Activated naive CD4-positive, alpha-beta T cell (primary cell): Measurements from ENCODE around the gene CRPPA.
"Not testable (repeated sequence)": the region's sequence is repeated elsewhere in the genome, so short reads cannot be mapped to it uniquely, and the experiment has no call there.

Experiments
- DNase-seq, 4 experiments: peaks; one replicate each; lab custom pipeline; 2025; lab: John Stamatoyannopoulos, UW

Gene CRPPA

DNA sequence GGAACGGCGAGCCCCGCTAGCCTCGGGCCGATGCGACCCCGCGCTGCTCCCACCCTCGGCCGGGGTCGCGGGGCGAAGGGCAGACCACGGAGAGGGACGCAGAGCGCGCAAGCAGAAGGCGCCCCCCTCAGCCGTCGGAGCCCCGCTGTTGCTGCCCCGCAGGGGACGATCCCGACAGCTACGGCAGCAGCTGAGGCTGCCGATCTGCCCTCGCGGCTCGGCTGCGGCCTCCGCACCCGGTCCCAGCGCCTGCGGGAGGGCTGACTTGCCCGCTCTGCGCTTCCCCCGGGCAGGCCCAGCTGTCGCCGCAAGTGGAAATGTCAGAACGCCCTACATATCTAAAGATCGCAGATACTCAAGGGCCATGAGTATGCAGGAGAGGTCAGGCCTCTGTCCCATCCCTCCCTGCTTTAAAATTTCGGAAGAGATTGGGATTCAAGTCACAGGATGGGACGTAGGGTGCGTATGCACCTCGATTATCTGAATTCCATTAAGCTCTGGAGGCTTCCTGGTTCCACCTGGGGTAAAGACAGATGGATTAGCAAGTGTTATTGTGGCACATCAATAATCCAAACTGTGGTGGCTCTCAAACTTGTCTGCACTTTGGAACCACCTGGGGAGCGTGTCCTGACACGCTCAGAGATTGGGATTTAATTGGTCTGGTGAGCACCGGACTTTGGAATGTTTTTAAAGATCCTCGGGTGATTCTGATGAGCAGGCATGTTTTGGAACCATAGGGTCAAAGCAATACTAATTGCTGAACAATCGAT lies at the start of gene CRPPA:
Gene CRPPA (minus strand): TSS at position 206 of the 770 bp plus-strand sequence. CDS start 216 bp downstream, outside the sequence.
- DNase-seq: peak in 2 of 4 experiments; percentile 11 to 27

DNA sequence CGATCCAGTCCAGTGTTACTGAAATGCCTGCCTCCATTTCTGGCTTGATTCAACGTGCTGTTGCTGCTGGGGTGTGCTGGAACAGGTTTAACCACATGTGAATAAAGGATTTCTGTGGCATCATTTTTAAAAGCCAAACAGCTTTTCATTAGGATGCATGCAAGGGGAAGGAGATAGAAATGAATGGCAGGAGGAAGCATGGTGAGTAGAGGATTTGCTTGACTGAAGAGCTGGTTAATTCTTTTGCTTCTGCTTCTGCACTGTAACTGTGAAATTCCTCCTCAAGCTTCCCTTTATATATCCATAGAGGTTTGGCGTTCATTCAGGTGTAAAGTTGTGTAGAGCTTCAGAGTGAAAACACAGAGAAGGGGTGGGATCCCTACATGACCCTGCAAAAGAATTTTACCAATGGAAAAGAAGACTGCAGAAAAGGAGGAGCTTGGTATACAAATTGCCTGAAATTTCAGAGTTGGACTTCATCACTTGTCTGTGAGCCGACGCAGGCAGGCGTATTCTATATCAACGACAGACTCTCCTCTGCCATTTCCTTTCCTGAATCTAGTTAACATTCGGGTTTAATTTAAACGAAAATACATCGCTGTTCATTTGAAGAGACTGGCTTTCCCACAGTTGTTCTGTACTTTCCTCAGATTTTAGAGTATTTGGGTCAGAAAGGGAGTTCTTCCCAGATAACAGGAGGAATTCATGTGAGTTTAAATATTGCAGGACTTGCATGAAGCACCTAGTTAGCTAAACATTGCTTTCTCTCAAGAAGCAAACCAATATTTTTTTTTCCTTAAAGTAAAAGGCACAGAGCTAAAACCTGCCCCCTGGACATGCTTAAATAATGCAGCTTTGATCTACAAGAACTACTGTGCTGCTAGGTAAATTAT lies 44.4 kb upstream of the CRPPA start, which contains the start of gene SOSTDC1:
Gene SOSTDC1 (minus strand): TSS at position 270 of the 893 bp plus-strand sequence. CDS start 70 bp downstream, at position 200.
- no peak for DNase-seq

DNA sequence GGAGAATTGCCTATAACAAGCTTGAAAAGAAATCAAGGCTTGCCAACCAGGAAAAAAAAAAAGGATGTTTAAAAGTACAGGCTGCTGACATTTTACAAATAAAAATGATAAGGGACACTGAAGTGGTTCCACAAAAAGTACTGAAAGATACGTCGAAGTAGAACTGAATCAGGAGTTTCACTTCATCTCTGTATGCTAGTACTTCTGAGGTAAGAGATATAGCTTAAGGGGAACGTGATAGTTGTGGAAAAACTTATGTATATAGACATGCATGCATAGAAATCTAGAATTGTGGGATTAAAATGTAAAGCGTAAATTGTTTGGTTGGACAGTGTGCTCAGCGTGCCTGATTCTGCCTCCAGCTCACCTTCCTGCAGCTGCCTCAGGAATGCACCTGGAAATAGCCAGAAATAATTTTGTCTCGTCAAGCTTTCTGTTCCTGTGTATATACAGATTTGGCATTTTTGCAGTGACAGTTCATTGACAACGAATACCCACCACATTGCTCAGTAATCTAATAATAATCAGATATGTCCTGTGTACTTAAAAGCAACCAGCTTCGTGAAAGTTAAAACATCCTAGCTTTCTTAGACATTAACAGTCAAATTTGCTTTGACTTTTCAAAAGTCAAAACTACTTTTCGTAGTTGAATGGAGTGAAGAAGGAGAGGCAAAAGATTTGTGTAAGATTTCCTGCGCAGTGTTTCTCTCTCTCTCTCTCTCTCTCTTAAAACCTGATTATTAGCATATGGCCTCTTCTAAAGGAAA lies 42.8 kb upstream of the CRPPA start:
- no peak for DNase-seq

DNA sequence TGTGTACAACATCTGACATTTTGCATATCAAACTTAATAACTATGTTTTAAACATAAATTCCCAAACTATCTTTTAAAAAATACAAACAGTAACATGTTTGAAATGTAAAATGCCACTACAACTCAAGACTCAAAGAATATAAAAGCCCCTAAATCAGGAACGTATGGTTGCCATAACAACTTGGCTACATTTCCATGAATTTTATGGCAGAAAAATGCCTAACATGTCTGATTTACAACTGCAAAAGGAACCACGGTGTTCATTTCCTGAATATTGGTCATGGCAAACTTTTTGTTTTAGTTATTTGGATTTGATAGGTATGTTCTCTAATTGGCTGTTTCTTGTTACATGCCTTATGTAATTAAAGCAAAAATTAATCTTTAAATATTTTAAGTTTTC lies 42.2 kb upstream of the CRPPA start:
- DNase-seq: no peak

DNA sequence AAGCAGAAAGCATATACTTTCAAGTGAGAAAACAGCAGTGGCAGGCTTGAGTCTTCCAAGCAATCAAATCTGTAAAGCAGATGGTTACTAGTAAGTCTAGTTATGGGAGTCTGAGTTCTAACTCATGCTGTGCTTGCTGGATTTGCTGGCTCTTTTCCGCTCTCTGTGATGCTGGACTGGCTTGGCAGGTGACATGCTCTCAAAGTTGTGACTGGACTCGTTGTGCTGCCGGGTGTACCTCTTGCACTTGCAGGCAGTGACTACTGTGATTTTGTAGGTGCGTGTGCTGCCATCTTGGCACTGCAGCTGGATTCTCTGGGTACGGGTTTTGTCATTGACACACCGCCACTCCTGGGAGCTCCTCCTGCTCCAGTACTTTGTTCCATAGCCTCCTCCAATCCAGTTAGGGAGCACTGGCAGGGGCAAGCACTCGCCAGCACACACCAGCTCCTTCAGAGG lies 41.1 kb upstream of the CRPPA start:
- DNase-seq: no peak

DNA sequence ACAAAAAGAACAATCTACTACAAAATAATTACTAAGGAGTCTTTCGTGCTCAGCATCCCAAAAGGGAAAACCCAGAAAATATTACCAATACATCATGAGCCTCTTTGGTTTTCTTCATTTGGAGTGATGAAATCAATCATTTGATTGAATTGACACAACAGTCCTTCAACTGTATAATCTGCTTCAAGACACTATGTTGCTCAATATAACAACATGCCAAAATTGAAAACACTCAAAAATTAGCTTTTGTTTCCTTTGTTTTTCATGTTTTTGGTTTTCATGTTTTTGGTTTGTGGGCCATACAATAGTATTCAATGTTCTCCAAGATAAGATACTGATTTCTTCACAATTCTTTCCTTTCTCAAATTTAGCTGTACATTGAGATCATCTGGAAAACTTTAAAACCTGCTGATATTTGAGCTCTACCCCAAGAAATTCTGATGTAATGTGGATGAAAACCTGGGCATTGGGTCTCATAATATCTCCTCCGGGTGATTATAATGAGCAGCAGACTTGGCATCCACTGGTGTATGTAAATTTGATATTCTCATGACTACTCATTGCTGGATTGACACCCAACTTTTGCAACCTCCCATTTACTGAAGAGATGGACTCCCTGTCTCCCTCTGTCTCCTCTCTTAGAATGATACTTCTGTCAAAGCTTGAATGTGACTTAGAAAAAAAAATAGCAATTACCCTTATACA lies 39.6 kb upstream of the CRPPA start:
- no peak for DNase-seq

DNA sequence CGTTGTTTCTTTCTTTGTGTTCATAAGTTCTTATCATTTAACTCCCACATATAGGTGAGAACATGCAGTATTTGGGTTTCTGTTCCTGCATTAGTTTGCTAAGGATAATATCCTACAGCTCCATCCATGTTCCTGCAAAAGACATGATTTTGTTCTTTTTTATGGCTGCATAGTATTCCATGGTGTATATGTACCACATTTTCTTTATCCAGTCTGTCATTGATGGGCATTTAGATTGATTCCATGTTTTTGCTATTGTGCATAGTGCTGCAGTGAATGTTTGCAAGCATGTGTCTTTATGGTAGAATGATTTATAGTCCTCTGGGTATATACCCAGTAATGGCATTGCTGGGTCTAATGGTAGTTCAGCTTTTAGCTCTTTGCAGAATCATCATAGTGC lies 35.0 kb upstream of the CRPPA start:
- not testable (repeated sequence) for DNase-seq

DNA sequence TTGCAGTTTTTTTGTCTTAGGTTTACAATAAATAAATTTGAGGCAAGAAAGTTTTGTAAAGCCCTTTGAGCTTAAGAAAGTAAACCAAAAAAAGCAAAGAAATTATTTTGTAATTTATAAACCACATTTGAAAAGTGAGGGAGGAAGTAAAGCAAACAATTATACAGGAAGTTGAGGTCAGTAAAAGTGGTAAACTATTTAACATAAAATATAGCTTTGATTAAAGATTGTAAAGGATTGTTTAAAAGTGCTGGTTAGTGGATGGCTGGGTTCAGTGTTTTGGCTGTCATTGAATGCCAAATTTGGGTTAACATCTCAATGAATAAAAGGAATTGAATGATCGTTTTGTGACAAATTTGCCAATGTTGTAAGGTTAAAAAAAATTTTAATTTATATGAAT lies 34.3 kb upstream of the CRPPA start:
- DNase-seq: no peak

DNA sequence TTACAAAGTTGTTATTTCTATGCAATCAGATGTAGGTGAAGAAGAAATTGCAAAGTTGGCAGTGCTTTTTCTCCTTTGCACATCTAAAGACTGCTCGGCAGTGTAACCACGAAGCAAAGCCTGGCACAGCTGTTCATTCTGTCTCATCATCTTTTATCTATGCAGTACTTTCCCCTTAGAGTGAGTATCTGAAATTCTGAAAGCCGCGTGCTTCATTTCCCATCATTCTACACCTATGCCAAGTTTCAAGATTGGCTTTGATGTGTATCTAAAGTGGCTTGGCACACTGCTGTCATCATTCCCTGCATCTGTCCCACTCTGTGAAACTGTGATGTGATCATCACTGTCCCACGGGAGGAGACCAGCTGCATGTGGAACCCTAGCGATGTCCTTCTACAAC lies 29.0 kb upstream of the CRPPA start:
- no peak for DNase-seq

DNA sequence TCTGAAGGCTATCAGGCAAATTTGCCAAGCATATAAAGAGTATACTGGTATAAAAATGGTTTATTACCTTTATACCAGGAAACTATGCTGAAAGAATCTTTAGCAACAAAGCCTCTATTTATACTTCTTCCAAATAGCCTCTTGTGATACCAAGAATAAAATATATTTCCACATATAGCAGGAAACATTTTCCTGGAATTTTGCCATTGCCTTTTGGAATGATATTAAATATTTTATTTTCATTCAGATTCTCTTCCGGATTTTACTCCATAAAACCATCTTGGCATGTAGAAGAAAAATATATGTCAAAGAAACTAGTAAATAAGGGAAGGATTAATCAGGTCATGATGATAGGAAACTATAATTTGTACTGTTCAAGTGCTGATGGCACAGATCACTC lies 26.5 kb upstream of the CRPPA start:
- no peak for DNase-seq

DNA sequence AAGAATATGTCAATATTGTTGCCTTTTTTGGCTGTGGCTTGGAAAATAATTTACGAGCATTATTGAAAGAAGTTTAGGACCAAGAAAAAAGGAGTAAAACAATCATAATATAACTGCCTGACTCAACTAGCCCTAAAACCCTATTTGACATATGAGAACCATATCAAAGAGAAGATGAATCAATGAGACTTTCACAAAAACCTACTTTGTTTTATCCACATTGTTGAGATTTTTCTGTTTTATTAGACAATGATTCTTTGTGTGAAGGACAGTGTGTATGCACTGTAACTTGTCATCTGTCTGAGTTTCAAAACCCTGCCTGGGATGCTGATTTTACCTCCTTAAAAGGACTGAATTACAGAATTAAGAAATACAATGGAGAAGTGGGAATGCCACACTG lies 25.2 kb upstream of the CRPPA start:
- no peak for DNase-seq

DNA sequence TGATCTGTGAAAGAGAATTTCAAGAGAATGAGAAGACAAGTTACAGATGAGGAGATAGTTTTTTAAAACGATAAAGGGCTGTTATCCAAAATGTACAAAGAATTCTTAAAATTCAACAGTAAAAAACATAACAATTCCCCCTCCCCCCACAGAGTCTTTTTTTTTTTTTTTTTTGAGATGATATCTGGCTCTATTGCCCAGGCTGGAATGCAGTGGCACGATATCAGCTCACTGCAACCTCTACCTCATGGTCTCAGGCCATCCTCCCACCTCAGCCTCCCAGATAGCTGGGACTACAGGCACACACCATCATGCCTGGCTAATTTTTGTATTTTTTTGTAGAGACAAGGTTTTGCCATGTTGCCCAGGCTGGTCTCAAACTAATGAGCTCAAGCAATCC lies 22.5 kb upstream of the CRPPA start:
- not testable (repeated sequence) for DNase-seq

DNA sequence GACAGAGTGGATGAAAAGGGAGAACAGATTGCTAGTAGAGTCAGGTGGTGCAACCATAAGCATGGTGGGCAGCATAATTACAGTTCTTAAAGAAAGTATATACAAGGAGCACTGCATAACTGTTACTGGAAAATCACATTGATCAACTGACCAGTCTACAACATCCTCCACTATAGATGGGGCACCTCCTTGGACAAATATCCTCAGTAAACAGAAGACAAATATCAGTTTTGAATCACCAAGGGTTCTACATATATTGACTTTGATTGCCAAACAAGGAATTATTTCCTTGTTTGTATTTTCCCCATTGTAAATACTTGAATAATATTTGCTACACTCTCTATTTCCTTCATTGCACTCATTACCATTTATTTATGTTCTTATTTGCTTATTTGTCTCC lies 17.6 kb upstream of the CRPPA start:
- no peak for DNase-seq

DNA sequence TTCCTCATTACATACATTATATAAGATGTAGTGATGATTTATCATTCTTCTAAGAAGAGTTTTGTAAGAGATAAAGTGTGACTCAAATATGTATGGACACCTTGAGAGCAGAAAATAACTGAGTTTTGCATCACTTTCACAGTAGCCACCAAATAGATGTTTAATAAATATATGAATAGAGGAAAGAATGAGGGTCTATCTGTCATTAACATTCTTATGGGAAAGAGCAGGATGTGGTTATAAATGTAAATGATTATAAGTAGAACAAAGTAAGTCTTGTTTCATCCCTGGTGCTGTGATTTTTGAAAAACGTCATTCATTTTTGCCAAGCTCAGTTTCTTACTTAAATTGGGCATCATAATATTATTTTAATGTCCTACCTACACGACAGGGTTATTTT lies 15.0 kb upstream of the CRPPA start:
- no peak for DNase-seq

DNA sequence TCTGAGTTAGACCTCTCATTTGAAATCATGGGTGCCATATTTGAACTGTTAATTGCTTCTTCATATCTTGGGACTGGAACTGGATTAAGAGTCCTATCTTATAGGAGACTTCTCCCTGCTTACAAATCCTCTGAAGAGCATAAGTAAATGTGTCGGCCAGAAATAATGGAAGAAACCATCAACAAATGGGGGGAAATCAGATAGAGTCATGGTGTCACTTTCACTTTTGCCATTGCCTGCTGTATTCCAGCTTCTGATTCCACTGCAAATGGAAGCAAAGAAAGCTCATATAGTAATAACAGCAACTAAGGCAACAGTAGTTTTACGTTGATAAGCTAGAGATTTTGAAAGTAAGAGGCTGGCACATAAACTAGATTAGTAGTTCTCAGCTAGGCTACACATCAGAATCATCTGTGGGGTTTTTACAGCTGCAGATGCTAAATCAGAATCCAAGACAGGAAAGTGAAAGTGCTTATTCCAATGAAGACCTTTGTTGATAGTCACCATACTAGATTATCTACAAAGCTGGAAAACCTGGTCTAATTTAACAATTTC lies 12.3 kb upstream of the CRPPA start:
- DNase-seq: no peak

DNA sequence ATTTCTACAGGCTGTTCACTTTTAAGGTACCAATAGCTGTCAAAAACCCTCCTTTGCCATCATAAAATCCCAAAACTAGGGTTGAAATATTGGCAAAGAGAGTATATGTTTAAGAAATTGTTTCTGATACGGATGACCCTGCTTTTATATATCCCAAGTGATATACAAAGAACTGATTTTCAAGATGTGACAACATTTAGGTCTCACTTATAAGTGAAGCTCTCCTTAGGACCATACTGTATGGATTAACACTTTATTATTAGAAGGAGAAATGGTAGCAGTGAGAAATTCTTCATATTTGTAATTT lies 11.0 kb upstream of the CRPPA start:
- DNase-seq: no peak

DNA sequence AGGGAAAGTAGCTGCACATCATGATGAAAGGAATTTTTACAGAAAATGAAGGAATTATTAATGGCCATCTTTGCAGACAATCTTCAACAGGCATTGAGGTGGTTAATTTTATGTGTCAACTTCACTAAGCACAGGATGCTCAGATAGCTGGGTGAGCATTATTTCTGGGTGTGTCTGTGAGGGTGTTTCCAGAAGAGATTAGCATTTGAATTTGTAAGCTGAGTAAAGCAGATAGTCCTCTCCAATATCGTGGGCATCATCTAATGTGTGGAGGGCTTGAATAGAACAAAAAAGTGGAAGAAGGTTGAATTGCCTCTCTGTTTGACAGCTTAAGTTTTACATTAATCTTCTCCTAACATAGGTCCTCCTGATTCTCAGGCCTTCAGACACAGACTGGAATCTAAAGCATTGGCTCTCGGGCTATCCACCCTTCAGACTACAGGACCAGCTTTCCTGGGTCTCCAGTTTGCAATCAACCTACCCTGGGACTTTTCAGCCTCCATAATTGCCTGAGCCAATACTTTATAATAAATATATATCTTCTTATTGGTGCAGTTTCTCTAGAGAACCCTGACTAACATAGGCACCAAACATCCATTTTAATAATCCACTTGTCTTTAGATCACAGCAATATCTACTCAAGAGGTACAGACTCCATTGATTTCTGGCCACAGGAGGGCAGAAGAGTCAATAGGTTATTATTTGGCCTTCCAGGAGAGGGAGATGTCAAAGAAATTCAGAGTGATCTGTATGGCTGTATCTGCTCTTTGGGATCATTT lies 10.5 kb upstream of the CRPPA start:
- DNase-seq: no peak

DNA sequence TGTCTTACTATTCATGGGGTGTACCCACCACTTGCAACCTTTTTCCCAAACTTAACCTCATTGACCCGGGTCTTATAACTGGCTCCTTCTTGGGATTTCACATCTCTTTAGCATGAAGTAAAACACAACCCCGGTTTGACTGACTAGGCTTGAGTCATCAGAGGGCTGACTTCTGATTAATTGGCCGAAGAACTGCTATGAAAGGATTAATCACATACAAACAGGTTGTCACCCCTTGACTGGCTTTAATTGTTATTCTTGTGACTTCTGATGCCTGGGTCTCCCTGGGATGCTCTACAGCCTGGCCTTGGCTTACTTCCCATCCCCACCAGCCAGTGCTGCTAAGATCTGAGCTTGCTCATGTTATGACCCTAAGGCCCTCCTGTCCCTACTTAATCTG lies 8.8 kb upstream of the CRPPA start:
- no peak for DNase-seq

DNA sequence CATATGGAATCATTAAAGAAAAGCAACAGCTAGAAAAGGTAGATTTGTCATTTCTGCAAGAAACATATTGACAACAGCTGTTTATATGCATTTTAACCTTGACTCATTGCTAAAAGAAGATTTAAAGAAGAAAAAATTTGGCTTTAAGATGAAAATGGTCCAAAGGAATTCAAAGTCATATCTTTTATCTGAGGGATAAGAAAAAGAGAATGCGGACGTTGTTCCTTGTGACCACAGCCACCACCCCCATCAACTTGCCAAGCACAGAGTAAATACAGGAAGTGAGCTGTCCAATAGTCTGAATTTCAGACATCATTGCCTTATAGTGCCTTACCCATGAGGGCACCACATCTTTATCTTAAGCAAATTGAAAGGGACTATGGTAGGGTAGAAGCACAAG lies 7.3 kb upstream of the CRPPA start:
- no peak for DNase-seq

DNA sequence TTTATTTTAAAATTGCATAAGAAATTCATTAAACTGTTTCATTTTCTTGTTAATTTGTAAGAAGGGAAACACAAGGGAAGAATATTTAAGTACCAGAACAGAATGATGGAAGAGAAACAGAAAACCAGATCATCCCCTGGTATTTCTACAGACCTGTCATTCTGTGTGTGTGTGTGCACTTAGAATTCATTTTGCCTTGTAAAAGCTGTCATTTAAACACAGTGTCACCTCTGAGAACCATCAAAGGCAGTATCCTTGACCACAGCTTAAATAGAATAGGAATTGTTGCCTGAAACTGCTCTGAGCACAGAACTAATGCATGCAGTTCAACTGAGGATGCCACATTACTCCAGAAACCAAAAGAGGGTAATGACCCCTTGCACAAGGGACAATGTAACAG lies 6.8 kb upstream of the CRPPA start:
- DNase-seq: no peak

DNA sequence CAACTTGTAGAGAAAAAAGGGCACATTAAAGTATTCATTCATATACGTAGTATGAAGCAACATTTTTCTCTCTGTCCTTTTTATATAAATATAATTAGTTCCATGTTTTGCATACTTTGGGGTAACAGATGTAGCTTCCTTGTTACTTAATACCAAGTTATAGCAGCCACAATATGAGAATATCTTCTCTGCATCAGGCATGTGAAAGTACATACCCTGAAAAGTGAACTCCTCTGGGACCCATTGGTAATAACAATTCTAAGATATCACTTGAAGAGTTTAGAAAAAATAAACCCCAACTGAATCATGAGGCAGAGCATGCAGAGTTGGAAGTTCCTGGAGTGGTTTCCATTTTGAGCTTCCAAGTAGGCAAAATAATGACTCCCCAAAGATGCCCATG lies 2.4 kb upstream of the CRPPA start:
- DNase-seq: no peak
